Kidney glomerular epithelial cell (primary cell): ENCODE measurements around the gene IGSF9B.
"Not testable (repeated sequence)": the region's sequence is repeated elsewhere in the genome, so short reads cannot be mapped to it uniquely, and the experiment has no call there.

Experiments used
- DNase-seq: peaks from one replicate; lab custom pipeline; 2025; lab: John Stamatoyannopoulos, UW

The IGSF9B gene, protein sequence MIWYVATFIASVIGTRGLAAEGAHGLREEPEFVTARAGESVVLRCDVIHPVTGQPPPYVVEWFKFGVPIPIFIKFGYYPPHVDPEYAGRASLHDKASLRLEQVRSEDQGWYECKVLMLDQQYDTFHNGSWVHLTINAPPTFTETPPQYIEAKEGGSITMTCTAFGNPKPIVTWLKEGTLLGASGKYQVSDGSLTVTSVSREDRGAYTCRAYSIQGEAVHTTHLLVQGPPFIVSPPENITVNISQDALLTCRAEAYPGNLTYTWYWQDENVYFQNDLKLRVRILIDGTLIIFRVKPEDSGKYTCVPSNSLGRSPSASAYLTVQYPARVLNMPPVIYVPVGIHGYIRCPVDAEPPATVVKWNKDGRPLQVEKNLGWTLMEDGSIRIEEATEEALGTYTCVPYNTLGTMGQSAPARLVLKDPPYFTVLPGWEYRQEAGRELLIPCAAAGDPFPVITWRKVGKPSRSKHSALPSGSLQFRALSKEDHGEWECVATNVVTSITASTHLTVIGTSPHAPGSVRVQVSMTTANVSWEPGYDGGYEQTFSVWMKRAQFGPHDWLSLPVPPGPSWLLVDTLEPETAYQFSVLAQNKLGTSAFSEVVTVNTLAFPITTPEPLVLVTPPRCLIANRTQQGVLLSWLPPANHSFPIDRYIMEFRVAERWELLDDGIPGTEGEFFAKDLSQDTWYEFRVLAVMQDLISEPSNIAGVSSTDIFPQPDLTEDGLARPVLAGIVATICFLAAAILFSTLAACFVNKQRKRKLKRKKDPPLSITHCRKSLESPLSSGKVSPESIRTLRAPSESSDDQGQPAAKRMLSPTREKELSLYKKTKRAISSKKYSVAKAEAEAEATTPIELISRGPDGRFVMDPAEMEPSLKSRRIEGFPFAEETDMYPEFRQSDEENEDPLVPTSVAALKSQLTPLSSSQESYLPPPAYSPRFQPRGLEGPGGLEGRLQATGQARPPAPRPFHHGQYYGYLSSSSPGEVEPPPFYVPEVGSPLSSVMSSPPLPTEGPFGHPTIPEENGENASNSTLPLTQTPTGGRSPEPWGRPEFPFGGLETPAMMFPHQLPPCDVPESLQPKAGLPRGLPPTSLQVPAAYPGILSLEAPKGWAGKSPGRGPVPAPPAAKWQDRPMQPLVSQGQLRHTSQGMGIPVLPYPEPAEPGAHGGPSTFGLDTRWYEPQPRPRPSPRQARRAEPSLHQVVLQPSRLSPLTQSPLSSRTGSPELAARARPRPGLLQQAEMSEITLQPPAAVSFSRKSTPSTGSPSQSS (N-terminal part only)

DNA sequence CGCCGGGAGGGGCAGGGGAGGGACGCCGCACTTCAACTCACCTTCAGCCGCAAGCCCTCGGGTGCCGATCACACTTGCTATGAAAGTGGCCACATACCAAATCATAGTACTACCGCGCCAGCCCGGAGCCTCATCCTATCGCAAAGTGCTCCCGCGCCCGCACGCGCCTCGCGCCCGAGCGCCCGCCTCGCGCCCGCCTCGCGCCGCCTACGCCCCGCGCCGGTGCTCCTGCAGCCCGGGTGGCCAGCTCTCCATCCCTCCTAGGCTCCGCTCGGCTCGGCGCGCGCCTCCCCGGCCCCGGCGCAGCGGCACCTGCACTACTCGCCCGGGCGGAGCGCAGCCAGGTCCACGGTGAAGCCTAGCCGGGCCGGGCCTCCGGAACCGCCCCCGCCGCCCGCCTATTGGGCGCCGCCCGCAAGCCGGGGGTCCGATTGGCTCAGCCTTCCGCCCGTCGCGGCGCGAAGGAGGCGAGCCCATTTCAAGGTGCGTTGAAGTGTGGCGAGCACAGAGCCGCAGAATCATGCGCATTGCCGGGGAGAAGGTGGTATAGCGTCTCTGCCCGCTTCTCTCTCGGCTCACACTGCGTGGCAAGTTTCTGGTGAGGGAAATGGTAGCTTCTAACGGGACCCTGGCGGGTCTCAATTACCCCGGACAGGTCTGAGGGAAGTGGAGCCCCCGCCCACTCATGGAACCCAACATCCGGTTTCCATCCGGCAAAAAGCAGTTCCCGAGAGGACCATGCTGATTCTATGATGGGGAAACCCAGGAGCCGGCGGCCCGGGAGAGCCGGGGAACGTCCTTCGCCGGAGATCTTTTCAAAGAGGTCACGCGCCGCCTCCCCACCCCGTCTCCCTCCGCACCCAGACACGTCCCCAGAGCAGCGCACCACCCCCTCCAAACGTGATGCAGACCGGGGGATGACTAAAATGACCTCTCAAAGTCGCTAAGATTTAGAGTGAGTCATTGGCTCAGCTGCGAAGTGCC lies at the start of gene IGSF9B:
IGSF9B (minus strand) TSS at position 319 of the 984 bp plus-strand sequence; CDS start at position 105, 214 bp downstream.
- DNase-seq, result peak; percentile 69

DNA sequence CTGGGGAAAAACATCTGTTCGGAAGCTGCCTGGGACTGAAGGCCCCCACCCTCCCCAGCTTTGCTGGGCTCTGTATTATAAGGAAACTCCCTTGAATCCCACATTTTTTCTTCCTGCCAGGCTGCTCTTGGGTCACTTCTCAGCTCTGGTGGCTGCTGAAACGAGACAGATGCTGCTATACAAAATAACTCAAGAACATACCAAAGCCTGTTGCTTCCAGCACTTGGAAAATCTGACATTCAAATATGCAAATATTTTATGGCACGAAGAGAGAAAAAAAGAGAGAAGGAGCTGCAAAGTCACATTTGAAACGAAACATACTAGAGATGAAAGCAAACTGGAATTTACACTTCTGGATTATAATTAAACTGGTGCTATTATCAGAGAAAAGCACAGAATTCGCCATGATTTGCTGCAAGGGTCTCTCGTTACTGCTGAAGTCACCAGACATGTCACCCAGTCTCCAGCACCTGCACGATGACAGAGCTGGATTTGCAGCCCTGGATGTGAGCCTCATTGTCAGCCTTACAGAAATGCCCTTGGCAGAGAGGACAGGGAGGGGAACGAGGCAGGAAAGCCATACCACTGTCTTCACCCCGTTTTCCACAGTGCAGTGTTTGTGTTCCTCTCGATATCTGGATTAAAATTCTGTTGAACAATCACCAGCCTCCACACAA lies 47.9 kb upstream of the IGSF9B start:
- no peak for DNase-seq

DNA sequence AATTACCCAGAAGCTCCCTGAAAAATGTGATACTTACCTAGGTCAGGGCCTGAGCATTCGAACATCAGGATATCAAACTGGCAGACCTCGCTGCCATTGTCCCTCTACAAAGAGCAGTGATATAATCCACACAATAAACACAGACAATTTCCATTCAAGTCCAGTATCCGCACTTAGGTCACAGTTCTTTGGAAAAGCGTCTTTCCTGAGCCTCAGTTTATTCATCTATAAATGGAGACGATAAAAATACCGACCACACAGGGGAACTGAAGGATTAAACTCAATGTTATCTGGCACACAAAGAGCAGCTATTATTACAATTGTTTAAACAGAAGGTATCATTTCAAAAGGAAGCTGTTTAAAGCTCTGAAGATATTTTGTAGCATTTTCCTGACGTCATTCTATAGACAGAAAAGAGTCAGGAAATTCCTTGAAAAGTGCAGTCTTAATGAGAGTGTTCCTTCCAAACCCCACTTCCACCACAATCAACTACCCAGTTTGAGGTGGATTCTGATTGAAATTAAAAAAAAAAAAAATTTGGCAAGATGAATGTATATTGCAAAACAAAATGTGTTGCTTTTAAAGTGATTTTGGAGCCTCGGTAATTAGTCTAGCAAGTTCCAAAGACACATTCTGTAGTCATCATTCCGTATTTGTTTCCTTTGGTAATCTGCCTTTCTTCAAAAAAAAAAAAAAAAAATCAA lies 47.2 kb upstream of the IGSF9B start:
- no peak for DNase-seq

DNA sequence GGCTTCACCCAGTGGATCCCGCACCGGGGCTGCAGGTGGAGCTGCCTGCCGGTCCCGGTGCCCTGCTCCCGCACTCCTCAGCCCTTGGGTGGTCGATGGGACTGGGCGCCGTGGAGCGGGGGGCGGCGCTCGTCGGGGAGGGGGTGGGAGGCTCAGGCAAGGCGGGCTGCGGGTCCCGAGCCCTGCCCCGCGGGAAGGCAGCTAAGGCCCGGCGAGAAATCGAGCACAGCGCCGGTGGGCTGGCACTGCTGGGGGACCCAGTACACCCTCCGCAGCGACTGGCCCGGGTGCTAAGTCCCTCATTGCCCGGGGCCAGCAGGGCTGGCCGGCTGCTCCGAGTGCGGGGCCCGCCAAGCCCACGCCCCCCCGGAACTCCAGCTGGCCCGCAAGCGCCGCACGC lies 46.1 kb upstream of the IGSF9B start:
- not testable (repeated sequence) for DNase-seq

DNA sequence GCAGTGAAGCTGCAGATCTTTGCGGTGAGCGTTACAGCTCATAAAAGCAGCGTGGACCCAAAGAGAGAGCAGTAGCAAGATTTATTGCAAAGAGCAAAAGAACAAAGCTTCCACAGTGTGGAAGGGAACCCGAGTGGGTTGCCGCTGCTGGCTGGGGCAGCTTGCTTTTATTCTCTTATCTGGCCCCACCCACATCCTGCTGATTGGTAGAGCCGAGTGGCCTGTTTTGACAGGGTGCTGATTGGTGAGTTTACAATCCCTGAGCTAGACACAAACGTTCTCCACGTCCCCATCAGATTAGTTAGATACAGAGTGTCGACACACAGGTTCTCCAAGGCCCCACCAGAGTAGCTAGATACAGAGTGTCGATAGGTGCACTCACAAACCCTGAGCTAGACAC lies 45.6 kb upstream of the IGSF9B start:
- DNase-seq, result not testable (repeated sequence)

DNA sequence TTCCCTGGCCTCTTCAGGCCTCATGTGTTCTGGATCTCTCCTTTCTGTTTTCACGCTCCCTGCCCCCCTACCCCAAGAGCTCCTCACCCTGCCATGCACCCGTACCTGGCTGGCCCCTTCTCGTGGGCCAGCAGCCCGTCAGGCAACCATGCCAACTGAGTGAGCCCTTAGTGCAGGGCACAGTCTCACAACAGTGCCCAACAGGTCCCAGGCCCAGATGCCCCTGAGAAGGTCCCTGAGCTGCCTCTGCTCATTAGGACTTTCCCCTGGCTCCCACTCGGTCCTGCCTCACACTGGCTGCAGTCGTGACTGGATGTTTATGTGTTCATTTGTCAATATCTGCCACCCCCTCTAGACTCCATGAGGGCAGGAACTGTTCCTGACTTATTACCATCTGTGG lies 44.8 kb upstream of the IGSF9B start:
- no peak for DNase-seq

DNA sequence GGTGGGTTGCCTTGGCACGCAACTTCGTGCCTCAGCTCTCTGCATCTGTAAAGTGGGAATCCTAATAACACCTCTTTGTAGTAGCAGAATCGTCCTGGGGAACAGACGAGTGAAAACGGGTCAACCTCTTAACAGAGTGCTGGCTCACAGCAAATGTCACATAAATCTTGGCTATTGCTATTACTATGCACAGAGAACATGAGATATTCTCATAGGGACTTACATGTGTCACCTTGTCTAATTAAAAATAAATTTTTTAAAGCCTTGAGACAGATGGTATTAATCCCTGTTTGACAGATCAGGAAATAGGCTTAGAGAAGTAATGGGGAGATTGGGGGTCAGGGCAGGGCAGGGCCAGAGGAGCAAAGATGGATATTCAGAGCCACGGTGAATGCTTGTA lies 44.3 kb upstream of the IGSF9B start:
- no peak for DNase-seq

DNA sequence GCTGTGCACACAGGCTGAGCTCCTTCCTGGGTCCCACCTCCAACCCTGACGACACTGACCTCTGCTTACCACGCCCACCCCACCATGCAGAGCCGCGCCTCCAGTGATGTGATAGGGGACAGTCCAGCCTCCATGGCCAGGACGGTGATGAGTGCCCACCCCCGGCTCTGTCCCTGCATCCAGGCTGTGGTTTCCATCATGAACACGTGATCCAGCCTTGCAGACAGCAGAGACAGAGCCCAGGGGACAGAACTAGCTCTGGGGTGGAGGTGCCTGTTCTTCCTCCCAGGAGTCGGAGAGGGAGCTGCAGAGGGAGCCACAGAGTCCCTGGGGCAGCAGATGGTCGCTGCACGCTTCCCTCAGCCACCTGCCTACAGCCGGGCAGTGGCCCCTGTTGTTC lies 42.6 kb upstream of the IGSF9B start:
- DNase-seq, result no peak

DNA sequence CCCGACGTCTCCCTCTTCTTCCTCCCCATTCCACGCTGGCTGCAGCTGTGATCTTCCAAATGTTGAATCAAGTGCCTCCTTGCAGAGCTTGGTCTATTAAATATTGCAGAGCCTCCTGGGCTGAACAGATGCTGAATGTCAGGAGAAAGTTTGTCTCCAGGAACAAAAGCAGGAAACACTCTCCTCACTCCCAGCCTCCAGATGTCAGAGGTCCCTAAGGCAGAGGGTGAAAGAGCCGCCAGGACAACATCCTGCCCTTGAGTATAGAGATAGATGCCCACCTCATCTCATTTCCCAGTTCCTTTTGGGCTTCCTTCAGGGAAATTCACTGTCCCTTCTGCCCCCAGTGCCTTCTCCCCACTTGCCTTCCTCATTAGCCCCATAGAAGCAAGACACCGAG lies 40.8 kb upstream of the IGSF9B start:
- DNase-seq, result no peak

DNA sequence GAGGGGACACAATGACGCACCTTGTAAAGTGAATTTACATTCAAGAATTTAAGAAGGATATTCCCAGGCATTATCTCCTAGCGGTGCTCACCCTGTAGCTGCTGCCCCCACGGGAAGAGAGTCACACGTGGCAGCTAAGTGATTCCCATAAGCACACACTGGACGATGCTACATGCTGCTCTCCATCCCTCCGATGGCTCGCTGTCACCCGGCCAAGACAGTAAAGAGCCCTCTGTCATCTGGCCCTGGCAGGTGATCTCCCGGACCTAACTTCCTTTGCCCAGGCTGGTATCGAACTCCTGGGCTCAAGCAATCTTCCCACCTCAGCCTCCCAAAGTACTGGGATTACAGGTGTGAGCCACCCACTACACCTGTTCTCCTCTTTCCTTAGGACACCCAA lies 39.9 kb upstream of the IGSF9B start:
- DNase-seq, result no peak

DNA sequence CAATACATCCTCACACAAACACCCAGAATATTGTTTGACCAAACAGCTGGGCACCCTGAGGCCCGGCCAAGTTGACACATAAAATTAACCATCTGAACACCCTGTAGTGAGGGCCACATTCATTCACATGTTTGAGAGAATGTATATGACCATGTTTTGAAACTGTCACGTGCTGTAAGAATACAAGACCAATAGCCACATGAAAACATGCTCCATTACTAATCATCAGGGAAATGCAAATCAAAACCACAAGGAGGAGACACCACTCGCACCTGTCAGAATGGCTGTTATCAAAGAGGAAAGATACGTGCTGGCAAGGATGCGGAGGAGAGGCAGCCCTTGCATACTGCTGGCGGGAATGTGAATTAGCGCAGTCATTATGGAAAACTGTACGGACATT lies 38.3 kb upstream of the IGSF9B start:
- no peak for DNase-seq

DNA sequence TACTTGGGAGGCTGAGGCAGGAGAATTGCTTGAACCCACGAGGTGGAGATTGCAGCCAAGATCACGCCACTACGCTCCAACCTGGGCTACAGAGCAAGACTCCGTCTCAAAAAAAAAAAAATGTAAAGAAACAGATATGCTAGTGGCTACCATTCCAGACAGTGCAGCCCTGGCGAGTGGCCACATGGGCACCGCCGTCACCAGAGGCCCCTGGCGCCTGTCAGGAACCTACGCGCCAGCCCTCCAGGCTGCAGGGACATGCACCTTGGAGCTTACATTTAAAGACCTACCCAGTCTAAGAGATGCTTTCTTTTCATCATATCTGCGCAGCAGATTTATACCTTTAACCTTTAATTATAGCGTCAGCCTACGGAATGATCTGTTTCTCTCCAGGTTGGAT lies 37.2 kb upstream of the IGSF9B start:
- no peak for DNase-seq

DNA sequence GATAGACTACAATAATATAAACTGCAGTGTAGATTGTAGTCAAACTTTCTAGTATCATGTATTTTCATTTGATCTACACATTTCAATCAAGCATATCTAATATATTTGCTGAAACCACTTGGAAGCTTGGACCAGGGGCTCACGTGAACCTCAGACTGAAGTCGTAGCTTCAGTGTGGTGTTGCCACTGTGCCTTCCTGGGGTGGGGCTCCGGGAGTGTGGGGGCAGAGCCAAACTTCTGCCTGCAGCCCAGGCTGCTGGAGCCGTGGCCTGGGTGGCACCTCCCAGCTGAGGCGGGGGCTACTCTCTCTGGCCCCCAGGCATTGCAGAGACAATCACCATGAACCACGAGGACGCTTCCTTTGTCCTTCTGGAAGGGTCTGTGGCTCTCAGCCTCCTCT lies 36.3 kb upstream of the IGSF9B start:
- no peak for DNase-seq

DNA sequence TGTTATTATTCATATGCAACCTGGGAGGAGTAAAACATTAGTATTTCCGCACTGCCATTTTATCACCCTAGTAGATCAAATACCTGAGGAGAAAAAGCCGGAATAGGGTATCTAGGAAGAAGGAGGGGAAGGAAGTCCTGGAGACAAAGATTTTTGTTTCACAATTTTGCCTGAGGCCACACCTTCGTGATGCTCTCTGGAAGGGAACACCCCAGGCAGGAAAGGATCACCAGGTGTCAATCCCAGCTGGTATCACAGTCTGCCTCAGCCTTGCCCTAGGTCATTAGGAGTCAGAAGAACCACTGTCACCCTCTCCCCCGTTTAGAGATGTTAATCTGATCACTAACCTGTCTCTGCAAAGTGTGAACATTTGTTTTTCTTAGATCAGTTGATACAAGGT lies 35.4 kb upstream of the IGSF9B start:
- no peak for DNase-seq

DNA sequence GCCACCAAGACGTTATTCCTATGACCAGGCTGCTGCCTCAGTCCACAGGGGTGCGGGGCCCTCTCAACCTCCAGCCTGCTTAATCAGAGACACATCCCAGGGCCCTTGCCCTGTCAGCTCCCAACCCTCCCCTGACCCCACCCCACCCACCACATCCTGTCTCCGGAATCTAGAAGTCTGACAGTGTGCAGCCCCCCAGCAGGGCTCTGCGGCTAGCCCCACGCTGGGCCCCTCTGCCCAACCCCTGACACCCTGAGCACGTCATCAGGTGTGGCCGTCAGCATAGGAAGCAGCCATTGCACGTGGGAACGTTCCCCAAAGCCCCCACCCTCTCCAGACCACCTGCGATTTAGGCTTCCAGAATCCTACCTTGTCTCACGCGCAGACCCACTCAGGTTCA lies 34.3 kb upstream of the IGSF9B start:
- DNase-seq, result no peak

DNA sequence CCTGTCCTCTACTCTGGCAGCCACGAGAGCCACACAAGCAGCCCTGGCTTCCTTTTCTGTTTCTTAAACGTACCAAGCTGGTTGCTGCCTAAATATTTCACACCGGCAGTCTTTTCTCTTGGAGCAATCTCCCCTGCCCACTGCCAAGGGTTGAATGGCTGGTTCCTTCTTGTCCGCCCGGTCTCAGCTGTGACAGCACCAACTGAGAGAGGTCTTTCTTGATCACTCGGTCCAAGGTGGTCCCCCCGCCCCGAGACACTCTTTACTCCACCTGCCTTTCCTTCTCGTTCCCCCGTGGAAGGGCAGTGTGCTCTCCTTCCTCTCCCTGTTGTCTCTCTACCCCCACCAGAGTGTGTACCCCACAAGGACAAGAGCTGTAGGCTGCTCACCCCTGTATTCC lies 33.7 kb upstream of the IGSF9B start:
- DNase-seq, result no peak

DNA sequence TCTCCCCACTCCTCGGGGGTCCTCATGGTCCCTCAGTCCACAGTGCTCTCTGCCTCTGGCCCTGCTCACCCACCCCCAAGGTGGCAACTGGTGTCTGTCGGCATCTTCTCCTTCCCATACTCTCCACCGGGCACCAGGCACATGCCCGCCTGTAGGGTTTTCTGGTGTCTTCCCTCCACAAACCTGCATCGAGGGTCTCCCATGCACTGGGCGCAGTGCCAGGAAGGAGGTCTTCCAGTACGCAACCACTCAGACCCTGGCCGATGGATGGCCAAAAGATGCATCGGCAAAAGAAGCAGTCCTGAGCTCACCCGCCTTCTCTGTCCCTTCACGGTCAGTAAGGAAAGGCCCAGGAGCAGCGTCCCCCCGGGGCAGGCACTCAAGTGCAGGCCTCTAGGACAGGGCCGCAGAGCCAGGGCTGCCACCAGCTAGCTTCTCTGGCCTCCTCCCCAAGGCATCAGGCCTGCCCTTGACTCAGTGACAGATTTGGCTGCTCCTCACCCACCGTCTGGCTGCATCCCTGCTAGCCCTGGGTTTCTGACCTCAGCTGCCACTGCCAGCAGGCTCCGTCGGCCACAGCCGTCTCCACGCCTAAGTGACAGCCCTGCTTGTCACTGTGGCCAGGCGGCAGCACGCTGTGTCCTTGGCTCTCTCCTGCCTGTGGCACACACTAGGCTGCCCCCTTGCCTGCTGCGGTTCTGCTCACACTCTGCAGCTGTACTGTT lies 32.1 kb upstream of the IGSF9B start:
- DNase-seq, result no peak

DNA sequence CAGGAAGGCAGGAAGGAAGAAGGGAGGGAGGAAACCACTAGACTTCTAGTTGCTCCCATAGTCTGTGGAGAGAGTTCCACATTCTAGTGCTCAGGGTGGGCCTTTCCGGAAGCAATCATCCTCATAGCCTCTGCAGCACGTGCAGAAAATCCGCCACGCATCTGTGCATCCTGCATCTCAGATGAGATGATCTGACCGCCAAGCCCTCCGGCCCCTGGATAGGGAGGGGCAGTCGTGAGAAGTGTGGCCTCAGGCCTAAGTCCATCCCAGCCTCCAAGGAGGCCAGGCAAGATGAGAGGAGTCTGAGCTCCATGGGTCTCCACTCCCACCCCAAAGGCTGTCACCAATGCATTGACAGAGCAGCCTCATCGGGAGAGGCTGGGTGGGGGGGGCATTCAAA lies 30.4 kb upstream of the IGSF9B start:
- no peak for DNase-seq
